Inferior parietal cortex (tissue), 1 donor: ENCODE measurements around the gene MFSD6.
A peak's percentile ranks its signal among the peaks of the same experiment; 100 is the strongest.
"Not testable (repeated sequence)": the region's sequence is repeated elsewhere in the genome, so short reads cannot be mapped to it uniquely, and the experiment has no call there.

Experiments used
- DNase-seq: peaks from one replicate; pipeline ENCODE4 v3.0.0-alpha.2; 2016; ENCODE audit errors: extremely low spot score

The MFSD6 gene

DNA sequence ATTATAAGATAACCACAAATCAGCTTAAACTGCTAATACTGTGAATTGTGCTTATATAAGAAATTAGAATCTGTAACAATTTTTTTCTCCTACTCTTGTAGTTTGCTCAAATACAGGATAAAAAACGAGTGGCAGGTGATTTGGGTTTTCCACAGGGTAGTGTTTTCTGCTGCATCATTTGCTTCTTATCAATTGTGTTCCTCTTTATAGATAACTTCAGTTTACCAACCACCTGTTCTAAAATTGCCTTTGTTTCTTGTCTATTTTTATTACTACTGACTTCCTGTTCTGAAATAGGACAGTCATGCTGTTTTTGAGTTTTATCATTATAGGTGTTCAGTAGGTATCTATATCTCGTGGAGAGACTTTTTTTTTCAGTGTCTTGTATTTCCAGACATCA is 56.9 kb downstream of the MFSD6 start:
- DNase-seq = no peak

GRCh38 chr2:190466819-190467446 is 58.8 kb downstream of the MFSD6 start:
- DNase-seq = no peak

- no peak for DNase-seq
Observed at GRCh38 chr2:190467575-190468083, 59.5 kb downstream of the MFSD6 start.

- DNase-seq = not testable (repeated sequence)
Observed at GRCh38 chr2:190468354-190468753, 60.2 kb downstream of the MFSD6 start.

DNA sequence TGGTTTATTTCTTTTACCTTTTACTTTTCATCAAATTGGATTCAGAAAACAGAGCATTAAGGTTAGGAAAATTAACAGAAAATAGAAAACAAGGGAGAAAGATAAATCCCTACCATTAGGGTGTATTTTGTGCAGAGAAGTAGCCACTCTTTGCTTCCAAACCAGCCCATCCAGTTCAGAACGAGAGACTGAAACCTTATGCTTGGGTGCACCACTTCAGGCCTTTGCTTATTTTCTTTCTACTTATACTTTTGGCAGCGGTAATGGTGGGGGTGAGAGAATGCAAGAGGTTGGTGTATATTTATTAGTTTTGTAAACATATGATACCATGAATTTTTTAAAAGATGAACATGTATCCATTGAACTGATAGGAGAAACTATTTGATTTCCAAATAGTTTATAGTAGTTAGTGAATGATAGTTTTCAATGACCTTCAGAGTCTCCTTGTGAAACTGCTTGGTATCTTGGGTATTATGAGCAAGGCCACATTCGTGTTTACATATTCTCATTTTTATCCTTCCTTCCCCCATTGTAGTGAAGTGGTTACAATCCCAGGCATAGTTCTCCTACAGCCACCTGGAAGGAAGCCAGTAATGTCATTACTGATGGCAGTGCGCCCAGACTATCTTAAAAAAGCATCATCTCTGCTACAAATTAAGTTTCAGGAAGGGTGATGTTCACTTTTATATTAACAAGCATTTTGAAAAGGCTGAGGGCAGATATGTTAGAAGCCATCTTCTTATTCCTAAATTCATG is 60.8 kb downstream of the MFSD6 start:
- peak; percentile 91 for DNase-seq

DNA sequence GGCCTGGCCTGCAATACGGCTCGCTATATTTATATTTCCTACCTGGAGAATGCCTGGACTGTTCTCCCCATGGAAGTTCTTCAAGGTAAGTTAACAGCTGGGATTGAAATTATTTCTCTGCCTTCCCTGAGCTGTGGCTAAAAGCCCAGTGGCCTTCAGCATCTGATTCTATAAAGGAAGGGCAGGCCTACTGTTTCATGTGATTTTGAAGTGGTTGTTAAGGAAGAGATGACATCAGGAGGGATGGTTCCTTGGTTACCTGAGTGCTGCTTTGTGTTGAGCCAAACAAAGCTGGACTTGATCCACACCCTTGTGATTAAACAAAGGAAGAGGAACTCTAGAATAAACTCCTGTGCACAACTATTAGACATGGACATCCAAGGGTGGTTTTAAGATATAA is 61.6 kb downstream of the MFSD6 start:
- no peak for DNase-seq

DNA sequence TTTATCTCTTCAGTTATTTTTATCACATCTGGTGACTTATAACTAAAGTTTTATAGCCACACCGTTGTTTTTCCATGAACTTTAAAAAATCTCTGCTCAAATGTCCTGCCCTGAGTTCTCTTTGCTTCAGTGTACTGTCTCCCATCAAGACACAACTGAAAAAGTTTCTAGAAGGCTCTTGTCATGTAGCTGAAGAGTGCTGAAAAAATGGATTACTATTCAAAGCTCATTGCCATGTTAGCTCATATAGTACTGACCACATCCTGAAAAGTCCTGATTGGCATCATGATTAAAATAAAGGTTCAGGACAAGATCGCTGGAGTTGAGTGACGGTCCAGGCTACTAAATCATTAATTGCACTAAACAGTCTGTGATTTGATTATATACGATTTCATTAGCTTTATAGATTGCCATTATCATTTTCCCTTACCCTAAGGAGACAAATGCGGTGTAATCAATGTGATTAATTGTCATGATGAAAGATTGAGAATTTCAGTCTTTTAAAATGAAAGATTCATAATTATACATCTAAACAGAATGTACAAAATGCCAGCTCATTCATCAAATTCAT is 62.2 kb downstream of the MFSD6 start:
- DNase-seq = no peak

- DNase-seq = peak; percentile 76
Observed at GRCh38 chr2:190477661-190478454, 69.7 kb downstream of the MFSD6 start.

- no peak for DNase-seq
Observed at GRCh38 chr2:190478572-190479195, 70.5 kb downstream of the MFSD6 start.

- no peak for DNase-seq
Observed at GRCh38 chr2:190481339-190481738, 73.2 kb downstream of the MFSD6 start.

DNA sequence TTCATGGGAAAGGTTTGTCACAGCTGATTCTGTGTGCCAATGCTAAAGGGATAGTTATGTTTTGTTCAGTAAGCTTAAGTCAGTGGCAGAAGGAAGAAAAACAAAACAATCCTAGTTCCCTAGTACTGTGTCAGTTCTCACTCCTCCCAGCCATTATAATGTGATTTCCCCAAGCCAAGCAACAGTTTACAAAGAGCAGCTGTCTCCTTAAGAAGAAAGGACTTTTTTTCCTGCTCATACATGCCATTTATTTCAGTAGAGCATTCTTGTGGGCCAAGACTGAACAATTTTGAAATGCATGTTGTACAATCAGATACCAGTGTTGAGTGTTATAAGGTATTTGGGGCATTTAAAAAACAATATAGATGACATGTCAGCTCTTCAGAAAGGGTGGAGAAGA is 74.3 kb downstream of the MFSD6 start:
- no peak for DNase-seq

GRCh38 chr2:190486037-190486623 is 78.0 kb downstream of the MFSD6 start:
- no peak for DNase-seq

DNA sequence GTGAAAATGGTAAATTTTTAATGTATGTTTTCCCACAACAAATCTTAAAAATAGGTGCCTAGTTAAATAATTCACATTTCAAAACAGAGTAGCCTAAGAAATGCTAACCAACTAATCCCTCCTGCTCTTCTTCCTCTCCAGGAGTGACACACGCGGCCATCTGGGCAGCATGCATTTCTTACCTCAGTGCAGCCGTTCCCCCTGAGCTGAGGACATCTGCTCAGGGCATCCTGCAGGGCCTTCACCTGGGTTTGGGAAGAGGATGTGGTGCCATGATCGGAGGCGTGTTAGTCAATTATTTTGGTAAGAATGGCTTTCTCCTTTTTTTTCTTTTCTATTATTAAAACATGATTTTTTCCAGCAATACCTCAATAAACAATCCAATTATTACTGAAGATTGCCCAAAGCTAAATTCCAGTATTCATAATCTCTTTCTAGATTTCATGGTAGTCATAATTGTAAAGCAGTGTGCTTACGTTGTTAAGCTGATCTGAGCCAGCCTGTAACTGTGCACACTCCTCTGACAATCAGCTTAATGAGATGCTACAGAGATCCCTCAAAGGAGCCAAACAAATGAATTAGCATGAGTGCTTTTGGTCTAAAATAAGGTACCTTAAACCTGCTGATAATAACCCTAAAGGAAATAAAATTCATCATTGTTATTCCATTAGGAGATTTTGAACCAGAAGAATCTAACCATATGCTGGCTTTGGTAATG is 80.5 kb downstream of the MFSD6 start:
- no peak for DNase-seq

- no peak for DNase-seq
Observed at GRCh38 chr2:190489475-190489874, 81.3 kb downstream of the MFSD6 start.

- no peak for DNase-seq
Observed at GRCh38 chr2:190490502-190490901, 82.3 kb downstream of the MFSD6 start.

- DNase-seq = no peak
Observed at GRCh38 chr2:190493095-190493494, 84.9 kb downstream of the MFSD6 start.

DNA sequence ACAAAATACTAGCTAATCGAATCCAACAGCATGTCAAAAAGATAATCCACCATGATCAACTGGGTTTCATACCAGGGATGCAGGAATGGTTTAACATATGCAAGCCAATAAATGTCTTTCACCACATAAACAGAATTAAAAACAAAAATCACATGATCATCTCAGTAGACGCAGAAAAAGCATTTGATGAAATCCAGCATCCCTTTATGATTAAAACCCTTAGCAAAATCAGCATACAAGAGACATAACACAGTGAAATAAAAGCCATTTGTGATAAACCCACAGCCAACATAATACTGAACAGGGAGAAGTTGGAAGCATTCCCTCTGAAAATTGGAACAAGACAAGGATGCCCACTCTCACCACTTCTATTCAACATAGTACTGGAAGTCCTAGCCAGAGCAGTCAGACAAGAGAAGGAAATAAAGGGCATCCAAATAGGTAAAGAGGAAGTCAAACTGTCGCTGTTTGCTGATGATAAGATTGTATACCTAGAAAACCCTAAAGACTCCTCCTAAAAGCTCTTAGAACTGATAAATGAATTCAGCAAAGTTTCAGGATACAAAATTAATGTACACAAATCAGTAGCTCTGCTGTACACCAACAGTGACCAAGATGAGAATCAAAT is 86.6 kb downstream of the MFSD6 start:
- not testable (repeated sequence) for DNase-seq

GRCh38 chr2:190497428-190497827 is 89.3 kb downstream of the MFSD6 start:
- no peak for DNase-seq

DNA sequence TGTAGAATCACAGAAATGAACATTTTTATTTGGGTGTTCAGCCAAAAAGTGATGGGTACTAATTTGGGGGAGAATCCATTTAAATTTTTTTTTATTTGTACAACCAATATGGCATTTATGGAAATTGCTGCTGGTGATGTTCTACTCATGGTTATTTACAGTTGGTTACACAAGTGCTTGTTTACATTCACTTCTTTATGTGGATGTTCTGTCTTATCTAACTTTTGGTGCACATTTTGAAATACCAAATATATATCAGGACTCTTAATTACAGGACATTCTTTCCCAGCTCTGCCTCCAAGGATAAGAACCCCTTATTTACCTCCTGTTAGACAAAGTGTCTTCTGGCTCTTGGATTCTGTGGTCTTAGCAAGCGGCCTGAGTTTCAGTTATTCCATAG is 91.1 kb downstream of the MFSD6 start:
- DNase-seq = no peak

DNA sequence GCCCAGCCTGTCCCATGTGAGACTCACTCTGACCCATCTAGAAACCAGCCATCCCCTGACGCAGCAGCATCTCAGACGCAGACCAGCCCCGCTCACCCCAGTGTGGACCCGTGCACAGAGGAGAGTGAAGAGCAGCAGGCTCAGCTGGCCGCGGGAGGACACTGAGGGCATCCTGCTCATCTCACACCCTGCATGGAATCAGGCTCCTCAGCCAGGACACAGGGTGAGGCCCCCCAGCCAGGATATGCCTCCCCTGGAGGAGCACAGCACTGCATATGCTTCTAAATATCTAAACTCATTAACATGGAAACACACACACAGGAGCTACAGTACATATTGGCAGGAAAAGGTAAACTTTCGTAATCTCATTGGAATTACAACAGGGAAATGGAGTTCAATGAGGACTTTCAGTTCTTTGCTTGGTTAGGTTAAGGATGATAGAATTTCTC is 91.9 kb downstream of the MFSD6 start:
- DNase-seq = no peak
